H1 (cell line): ENCODE results near the gene NDUFV1.

Experiments used
- ATF3 ChIP-seq: IDR thresholded peaks from 2 replicates; pipeline ENCODE4 v1.6.1; 2011; ENCODE audit warnings: low read depth, mild to moderate bottlenecking, low read length; ENCODE audit not compliant: insufficient read depth
- CEBPB ChIP-seq: IDR thresholded peaks from 2 replicates; pipeline ENCODE4 v1.6.1; 2012; ENCODE audit warnings: low read depth, low read length
- CREB1 ChIP-seq: IDR thresholded peaks from 2 replicates; pipeline ENCODE4 v1.6.1; 2012; ENCODE audit warnings: inconsistent platforms
- CTCF ChIP-seq, 3 experiments: IDR thresholded peaks; 1 replicate in 2 of 3; 2 replicates in 1 of 3; pipeline versions ENCODE4 v1.5.1 to v1.6.1; 2011; ENCODE audit warnings: low read length in 3 of 3, mild to moderate bottlenecking in 3 of 3, inconsistent platforms in 2 of 3, low read depth in 1 of 3, moderate library complexity in 1 of 3; ENCODE audit not compliant: insufficient read depth in 1 of 3; ENCODE audit errors: control extremely low read depth in 1 of 3
- EGR1 ChIP-seq: IDR thresholded peaks from 2 replicates; pipeline ENCODE4 v1.6.1; 2011; ENCODE audit warnings: low read depth, low read length, borderline replicate concordance
- EZH2 ChIP-seq: fragments of 200-600 bp; sonication (generic); IDR thresholded peaks from 2 replicates; pipeline ENCODE4 v1.7.1; 2012; ENCODE audit warnings: low read depth, mild to moderate bottlenecking, moderate library complexity, low read length, inconsistent platforms; ENCODE audit not compliant: severe bottlenecking
- NANOG ChIP-seq: IDR thresholded peaks from 2 replicates; pipeline ENCODE4 v1.6.1; 2011; ENCODE audit warnings: low read length, low read depth, mild to moderate bottlenecking, inconsistent platforms; ENCODE audit not compliant: insufficient read depth, poor library complexity, severe bottlenecking
- NRF1 ChIP-seq: IDR thresholded peaks from 2 replicates; pipeline ENCODE4 v1.6.1; 2011; ENCODE audit warnings: mild to moderate bottlenecking, low read depth, low read length, improper control_type of control experiment
- PHF8 ChIP-seq: fragments of 200-600 bp; sonication (generic); conservative IDR thresholded peaks from 2 replicates; pipeline ENCODE4 v1.7.1; 2012; ENCODE audit warnings: low read depth, mild to moderate bottlenecking, inconsistent platforms, low read length, moderate library complexity
- POLR2AphosphoS5 ChIP-seq: IDR thresholded peaks from 2 replicates; pipeline ENCODE4 v1.6.1; 2011; ENCODE audit warnings: low read depth, low read length
- TAF7 ChIP-seq: optimal IDR thresholded peaks from 2 replicates; pipeline ENCODE3; 2011; ENCODE audit warnings: low read depth, mild to moderate bottlenecking, inconsistent platforms, low read length, moderate library complexity, borderline replicate concordance
- TBP ChIP-seq: IDR thresholded peaks from 2 replicates; pipeline ENCODE4 v1.6.1; 2011; ENCODE audit warnings: low read depth, low read length, improper control_type of control experiment
- ZNF274 ChIP-seq: IDR thresholded peaks from 2 replicates; pipeline ENCODE4 v1.7.0; 2012; ENCODE audit warnings: low read length, borderline replicate concordance; ENCODE audit errors: extremely low read depth

- TF ChIP-seq NANOG (no peak), CTCF (IDR thresholded peaks at IDR 0.05; ENCODE audit: control extremely low read depth in 1 of 3, insufficient read depth in 1 of 3, low read depth in 1 of 3, low read length in 3 of 3) (peak in 2 of 3 experiments; percentile 85 to 93; a peak in 3 of 4 replicates), EGR1 (no peak), EZH2 (no peak), ZNF274 (no peak), POLR2AphosphoS5 (no peak), TAF7 (no peak), CREB1 (peak; percentile 58; the same call in 1 of the 2 replicates), TBP (no peak), PHF8 (no peak), ATF3 (no peak), NRF1 (no peak), CEBPB (0 out of 2 replicates have a peak, but pooled peaks have one; percentile 21)
Measured at GRCh38 chr11:67640021-67640757, 33.5 kb downstream of the NDUFV1 start.
